AML-193 (cell line): ENCODE results near the gene SH3RF3.

Experiments
- DNase-seq, 2 experiments: peaks; one replicate each; lab custom pipeline; 2025; lab: John Stamatoyannopoulos, UW

Gene SH3RF3

DNA sequence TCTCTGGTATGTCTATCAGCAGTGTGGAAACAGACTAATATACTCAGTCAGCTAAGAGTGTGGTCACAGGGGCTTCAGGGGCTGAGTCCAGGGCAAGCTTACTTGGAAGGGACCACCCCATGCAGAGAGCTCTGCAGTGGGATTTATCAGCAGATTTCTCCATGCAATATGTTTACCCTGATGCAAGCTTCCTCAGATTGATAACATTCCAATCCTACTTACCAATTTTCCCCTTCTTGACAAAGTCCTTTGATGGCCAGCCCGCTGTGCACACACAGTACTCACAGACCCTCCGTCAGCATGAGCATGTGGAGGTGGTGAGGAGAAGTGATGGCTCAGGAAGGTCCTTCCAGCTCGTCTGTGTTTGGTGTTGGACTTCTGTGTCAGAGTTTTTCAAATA, 51.8 kb downstream of the SH3RF3 start:
- DNase-seq: no peak

DNA sequence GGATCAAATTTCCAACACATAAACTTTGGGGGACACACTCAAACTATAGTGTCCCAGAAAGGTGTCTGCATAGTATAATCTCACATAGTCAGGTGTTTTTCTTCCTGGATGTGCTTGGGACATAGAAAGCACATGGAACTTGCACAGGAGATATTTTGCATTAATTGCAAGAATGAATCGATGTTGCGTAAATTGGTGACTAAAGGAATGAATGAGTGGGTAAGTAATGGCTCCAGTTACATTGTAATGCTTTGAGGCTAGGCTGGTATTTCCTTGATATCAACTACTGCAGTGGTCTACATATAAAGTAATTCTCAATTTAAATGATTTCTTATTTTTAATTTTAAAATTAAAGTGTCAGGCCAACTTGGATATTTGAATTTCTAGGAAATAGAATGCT, 53.4 kb downstream of the SH3RF3 start:
- DNase-seq: no peak

DNA sequence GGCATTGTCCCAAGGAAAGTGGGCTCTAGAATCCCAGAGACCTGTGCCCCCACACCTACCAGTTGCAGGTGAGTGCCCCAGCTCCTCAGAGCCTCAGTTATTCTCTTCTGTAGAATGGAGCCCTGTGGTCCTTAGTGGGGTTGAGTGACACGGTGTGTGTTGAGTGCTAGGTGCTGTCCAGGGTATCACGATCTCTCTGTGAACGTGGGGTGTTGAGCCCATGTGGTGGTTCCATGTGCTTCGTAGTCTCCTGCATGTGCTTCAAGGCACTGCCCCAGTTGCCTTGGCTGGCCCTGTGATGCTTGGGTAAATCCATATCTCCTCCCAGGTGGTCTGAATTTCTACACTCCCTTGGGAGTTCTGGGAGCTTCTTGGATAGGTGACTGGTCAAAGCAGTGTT, 54.9 kb downstream of the SH3RF3 start:
- no peak for DNase-seq

DNA sequence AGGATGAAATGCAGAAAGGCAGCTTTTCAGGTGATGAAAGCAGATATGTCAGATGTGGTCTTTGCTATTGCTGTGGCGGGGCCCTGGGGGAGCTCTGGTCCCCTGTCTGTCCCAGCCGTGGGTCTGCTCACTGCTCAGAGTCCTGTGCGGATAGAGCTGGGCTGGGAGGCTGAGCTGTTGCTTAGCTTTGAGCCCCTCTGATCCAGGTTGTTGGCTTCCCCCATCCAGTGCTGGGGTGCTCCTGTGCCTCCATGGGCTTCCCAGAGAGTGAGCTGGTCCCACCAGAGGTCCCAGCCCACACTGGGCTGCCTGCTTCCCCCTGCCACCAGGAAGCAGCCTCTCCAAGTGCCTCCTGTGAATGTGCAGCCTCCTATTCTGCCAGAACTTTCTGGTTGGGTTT, 55.4 kb downstream of the SH3RF3 start:
- no peak for DNase-seq

DNA sequence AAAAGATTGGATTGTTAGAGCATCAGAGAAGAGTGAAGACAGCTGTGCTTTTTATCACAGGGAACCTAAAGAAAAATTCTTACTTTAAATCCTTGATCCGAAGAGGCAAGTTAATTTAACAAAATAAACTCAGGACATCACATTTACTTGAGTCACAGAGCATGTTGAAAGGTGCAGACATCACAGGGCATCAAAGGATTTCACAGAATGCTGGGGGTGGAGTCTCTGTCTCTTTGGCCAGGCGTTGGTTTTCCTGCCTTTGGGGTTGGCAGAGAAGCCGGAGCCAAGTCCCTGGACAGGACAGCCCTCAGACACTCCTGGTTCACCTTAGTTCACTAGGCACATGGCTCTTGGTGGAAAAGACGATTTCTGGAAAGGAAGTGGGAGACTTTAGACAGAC, 56.3 kb downstream of the SH3RF3 start:
- no peak for DNase-seq

DNA sequence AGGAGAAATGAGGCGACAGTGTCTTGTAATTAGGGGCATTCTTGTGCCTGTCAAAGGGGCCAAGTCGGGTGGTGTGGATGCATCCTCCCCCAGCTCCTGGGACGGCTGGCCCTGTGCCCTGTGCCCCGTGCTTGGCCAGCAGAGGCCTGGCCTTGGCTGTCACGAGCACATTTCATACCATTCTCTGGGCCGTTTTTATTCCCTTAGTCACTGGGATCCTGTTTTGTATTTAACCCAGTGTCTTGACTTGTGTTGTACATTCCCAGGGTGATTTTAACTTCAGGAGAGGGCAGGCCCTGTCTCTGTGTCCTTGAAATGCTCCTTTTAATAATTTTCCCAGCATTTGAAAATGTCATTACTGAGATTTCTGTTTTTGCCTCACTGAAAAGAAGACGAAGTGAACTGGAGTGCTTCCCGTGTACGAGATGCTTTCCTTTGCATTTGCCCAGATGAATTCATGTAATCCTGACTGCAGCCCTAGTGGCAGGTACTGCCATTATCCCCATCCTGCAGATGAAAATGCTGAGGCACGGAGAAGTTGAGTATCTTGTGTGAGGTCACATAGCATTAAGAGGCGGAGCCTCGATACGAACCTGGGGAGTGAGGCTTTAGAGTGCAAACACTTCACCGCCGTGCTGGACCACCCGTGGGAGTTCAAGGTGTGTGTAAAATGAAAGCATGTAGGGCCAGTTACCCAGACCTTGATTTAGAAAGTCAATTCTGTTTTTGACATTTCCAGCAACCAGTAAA, 57.0 kb downstream of the SH3RF3 start:
- no peak for DNase-seq

DNA sequence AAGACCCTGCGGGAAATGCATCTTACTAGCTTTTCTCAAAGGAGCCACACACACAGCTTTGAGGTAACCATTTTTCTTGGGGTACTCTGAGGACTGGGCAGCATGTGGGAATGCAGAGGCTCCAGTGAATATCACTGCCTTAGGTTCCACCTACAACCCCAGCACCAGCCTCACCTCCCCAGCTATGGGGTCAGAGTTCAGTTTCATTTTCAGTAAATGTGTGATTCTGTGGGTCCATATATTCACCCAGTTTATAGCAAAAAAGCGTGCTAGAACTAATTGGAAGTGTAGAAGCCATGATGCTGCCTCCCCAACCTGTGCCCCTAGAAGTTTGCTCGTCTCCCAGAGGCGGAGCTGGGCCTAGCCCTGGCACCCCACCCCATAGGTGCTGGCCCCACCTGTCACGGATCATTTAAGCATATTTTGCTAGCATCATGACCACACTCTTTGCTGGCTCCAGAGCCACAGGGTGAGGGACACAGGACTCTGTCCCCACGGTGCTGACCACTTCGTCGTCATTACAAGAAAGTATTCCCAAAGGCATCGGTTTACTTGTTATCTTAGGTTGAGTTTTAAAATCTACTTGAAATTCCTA, 57.7 kb downstream of the SH3RF3 start:
- DNase-seq: no peak

DNA sequence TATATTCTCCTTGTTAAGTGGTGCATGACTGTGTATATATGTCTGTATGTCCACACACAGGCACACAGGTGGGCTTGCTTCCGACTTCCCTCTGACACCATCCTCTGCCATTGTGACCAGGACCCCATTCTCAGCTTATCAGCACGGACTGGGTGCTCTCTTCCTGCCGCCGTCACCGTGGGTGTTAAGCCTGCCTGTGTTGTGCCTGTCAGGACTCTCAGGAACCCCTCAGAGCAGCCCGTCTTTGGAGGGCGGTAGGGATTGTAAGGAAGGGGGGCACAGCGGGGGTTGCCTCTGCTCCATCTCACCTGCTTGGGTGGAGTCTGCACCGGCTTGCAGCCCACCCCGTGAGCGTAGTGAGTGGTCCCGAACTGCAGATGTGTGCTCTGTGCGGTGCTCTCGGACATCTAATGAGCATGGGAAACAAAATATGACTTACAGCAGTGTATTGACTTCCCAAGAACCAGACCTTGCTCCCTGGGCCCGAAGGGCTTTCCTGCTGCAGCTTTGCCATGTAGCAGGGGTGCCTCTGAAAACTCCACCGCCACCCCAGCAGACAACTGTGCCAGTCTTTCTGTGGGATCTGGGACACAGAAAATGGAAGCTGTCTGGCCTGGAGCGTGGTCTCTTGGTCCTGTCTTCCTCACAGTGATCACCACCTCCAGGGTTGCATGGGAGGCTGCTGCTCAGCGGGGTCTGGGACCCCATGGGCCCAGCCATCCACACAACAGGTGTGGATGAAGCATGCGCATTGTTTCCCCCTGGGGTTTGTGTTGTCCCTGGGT, 58.9 kb downstream of the SH3RF3 start:
- no peak for DNase-seq

DNA sequence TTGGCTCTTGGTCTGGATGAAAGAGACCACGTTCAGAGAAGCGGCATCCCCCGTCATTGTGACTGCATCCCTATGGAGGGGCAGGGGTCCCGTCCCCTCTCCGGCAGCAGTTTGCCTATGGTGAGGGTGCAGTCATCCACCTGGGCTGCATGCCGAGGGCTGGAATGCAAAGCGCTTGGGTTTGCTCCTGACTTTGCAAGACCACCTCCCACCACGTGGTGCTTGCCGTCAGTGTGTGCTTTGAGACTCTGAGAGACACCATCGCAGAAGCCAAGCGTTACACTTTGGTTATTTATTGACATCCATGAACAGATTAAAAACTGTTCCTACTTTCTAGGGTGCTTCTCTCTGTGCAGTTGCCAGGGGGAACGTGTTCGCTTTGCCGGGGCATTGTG, 59.5 kb downstream of the SH3RF3 start:
- DNase-seq: no peak

DNA sequence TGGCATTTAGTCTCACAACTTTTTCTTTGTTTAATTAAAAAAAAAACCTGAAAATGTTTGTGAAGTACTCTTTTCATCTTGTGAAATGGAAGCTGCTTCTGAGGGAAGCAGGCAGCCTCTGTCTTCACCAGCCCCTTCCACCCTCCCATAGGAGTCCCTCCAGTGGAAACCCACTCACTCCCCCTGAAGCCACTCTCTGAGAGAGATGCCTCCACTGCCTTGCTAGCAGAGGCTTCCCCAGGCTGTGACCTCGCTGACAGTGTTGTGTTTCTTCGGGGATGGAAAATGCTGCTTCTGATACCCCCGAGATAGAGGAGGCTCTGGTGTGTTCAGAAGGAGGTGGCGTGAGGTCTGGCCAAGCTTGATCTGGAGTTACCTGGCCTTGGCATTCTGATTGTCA, 59.9 kb downstream of the SH3RF3 start:
- DNase-seq: no peak

DNA sequence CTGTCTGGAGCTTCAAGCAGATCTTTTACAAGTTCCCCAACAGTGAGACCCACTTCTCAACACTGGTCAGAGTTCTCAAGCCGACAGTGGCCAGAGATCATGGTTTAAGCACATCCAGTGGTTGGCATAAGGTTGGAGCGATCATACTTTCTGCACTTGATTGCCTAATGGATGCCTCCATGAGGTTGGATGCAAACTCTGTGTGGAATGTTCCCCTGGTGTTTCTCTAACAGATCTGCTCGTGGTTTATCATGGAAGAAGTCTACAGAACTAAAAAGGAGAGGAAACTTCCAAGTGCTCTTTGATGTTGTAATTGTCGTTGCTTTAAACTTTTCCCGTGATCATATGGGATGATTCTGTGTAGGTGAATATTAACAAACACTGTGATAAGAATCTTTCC, 60.7 kb downstream of the SH3RF3 start:
- DNase-seq: no peak

DNA sequence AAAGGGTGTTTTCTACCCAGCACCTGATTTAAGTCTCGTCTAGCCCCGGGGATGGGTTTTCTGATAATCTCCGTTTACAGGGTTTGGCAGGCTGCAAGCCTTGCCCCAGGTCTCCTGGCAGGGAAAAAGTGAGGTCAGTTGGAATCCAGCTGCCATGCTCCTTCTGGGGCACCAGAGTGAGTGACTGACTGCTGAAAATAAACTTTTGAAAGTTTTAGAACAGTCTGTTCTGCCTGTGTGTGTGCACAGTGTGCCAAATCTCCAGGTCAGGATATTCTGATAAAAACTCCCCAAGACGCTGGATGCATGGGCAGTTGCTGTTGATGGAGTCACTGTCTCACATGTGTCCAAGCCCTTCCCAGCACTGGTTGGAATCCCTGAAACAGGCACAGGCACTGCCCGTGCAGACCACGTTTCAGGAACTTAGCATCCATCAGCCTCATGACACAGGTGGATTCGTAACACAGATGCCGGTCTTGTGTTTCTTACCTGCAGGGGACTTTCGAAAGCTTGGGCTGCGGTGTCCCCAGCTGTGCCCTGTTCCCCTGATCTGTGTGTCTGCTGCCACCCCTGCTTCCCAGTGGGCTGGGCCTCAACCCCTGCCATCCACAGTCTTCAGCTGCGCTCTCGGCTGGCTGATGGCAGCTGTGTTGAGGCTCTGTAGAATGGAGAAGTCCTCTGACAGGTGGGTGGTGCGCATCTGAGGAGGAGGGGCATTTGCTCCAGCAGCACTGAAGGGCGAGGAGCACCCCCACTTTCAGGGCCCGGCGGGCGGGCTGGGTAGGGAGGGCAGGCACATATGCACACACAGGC, 65.0 kb downstream of the SH3RF3 start:
- no peak for DNase-seq

DNA sequence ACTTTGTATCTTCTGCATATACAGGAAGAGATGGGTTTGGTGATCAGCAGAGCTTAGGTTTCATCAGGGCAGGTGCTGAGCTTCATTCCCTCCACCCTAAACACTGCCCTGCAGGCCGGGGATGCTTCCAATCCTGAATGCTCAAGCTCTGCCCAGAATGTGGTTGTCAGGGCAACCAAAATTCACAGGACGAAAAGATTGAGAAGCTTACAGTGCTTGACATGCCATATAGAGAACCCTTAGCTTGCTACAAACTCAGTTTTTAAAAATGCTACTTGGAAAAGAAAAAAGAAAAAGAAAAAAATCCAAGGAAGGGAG, 65.6 kb downstream of the SH3RF3 start:
- DNase-seq: no peak

DNA sequence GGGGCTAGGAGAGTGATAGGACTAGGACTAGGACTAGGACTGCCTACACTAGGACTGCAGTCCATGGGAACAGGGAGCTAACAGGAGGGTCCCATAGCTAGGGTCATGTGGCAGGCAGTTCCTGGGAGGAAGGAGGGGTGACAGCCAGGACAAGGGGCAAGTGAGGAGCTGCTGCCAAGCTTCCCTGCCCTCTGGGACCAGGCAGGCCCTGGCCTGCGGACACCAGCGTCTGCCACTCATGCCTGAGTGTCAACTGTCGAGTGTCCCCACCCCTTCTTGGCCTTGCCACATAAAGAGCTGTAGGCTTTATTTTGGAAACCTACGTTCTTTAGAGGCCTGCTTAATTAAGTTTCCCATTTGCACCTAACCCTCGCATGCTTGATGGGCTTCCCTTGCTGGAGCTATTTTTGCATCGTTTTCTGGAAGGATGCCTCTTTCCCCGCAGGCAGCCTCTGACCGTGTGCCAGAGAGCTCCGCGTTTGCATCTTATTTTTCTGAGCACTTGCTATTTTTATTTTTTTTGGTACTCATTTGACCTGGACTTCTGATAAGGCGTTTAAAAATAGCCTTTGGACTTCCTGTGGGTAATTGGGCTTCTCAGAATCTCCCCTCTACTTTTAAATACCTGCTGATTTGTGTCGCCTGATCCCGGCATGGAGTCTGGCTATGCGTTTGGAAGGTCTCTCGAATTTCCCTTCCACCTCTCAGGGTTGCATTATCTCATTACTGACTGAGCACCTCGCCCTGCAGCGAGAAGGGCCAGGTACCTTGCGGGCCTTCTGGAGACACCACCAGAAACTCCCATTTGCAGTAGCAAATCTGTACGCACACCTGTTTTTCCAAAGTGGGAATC, 66.4 kb downstream of the SH3RF3 start:
- DNase-seq: no peak

DNA sequence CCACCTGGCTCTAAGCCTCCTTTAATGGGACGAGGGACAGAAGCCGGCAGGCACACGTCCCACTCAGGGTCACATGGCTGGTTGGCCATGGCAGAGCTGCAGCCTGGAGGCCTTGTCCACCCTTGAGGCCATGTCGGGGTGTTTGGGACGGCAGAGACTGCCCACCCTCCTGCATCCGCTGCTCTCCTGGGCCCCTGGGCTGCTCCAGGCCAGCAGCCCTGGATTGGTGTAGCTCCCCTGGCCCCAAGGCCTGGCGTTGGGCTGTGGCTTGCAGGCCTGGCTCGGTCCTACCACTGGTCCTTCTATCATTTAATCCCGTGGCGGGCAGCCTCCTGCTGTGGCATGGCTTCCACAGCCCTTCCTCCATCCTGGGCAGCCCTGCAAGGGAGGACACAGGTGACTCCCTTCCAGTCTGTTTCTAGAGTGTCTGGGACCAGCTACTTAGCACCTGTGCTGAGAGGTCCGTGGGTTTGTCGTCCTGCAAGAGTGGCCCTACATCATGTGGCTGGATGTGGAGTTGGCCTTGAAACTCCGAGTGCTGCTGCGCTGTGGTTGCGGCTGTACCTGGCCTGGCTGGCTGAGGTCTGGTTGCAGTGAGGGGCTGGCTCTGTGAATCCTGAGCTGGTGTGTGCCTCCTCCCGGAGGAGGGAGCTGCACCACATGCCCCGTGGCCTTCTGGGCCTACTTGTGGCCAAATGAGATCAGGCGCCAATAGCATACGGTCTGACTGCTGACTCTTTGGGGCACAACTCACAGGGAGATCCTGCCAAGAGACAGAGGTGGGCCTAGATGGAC, 67.3 kb downstream of the SH3RF3 start:
- no peak for DNase-seq

DNA sequence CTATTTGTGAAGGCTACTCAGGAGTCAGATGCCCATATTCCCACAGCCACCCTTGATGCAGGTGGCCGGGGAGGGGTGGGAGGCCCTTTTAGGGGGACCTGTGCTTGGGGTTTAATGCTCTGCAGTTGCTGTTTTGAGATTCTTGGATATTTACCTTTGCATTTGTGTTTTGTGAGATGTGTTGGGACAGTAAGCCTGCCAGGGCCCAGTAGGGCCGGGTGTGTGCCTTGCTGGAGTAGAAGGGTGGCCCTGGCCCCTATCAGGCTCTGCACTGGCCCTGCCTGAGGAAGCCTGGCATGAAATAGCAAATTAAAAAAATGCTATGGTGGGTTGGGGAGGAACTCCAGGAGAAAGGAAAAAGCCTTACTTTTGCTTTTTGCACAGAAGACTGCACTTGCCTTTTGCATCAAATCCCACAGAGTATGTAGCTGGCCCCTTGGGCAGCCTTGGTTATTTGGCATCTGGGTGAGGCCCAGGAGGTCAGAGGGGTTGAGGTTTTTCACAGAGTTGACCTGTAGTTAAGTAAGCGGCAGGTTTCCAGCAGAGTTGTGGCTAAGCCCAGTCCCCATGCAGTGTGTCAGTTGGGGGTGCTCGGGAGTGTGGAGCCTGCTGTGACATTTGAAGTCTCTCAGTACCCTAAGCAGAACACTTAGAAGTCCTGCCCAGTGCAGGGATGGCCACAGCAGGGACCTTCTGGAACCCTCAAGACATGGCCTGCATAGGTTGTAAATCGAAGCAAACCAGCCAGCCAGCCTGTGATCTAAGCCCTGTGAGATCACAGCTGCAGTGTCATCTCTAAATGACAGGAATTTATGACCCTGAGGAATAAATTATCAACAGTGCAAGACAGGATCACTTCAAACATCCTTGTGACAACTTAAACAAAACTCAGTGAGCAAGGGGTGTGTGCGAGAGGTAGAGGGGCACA, 68.8 kb downstream of the SH3RF3 start:
- no peak for DNase-seq

DNA sequence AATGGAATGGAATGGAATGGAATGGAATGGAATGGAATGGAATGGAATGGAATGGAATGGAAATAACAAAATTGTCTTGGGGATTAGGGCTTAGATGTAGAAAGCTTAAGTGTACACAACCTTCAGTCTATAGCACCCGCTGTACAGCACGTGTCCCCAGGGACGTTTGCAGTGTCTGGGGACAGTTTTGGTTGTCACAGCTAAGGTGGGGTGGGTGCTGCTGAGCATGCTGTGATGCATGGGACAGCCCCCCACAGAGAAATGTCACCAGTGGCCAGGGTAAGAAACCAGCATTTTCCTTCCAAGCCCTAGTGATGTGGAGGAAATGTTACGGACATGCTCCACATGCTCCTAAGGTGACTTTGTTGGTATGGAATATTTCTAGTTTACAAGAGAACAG, 70.8 kb downstream of the SH3RF3 start:
- no peak for DNase-seq

DNA sequence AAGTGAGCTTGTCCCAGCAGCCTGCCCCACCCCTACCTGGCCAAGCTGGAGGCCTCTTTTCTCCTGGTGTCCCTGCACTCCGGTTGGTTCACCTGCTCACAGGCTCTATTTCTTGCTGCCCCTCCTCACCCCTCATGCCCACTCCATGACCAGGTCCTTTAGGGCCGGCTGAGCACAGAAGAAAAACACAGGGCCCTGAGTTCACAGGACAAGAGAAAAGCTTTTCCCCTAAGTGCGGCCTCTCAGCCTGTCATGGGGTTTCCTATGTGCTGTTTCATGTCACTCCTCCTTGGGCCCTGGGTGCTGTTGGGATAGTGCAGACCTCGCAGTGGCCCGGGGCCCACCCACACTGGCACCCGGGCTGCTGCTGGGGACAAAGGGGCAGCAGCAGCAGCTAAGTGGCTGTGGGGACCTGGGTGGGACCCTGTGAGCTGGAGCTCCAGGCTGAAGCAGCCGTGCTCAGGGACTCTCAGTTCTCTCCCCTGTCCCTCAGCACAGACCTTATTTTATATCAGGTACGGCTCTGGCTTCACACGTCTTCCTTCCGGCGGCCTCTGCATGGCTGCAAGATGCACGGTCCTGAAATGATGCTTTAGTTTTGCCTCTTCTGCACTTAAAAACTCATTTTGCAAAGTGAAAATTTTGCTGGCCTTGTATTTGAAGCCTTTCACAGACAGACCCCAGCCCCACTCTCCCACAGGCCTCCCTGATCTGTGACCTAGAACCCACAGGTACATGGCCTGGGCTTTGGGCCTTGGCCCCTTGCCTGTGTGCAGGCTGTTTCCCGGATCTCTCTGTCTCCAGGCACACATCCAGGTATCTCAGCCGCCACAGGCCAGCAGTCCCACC, 71.8 kb downstream of the SH3RF3 start:
- DNase-seq: no peak
